Thyroid gland (tissue), 4 donors: ENCODE measurements around the gene NTF3. TPM values are rescaled to one million over a fixed set of nuclear protein-coding genes. Genes with fewer than 3 reads are reported as not detected.

Experiments
- DNase-seq, 2 donors: peaks; one replicate each; pipeline ENCODE4 v3.0.0-alpha.2; 2019
- H3K27ac ChIP-seq, 3 donors: fragments of 200-600 bp; sonication (generic); 1 replicate in 2 of 3; 2 replicates in 1 of 3; pipeline ENCODE4 v1.5.1; 2016 to 2019; ENCODE audit warnings: mild to moderate bottlenecking in 1 of 3, moderate library complexity in 1 of 3
- H3K27me3 ChIP-seq: fragments of 200-600 bp; sonication (generic); one replicate; pipeline ENCODE4 v1.5.1; 2019
- H3K36me3 ChIP-seq, 2 donors: fragments of 200-600 bp; sonication (generic); one replicate each; pipeline ENCODE4 v1.5.1; 2016 to 2019
- H3K4me1 ChIP-seq, 2 donors: fragments of 200-600 bp; sonication (generic); one replicate each; pipeline ENCODE4 v1.5.1; 2017 to 2019
- H3K4me3 ChIP-seq, 3 donors: fragments of 200-600 bp; sonication (generic); replicated peaks in 1 of 3; 1 replicate in 2 of 3; 2 replicates in 1 of 3; pipeline ENCODE4 v1.5.1; 2016; ENCODE audit warnings: mild to moderate bottlenecking in 1 of 3
- H3K9me3 ChIP-seq: fragments of 200-600 bp; sonication (generic); one replicate; pipeline ENCODE4 v1.5.1; 2017
- POLR2A ChIP-seq, 2 donors: fragments of 450-650 bp; IDR thresholded peaks; one replicate each; pipeline ENCODE4 v1.6.1; 2017; ENCODE audit warnings: antibody characterized with exemption in 2 of 2, mild to moderate bottlenecking in 2 of 2, moderate library complexity in 1 of 2
- WGBS, 2 donors: methylation state at CpG; one replicate each; pipeline ENCODE4 v1.1.5; 2017; 5-methylcytosine and 5-hydroxymethylcytosine counted together
- intact Hi-C: fragments of 100-400 bp; cut with DNase I; formaldehyde crosslinking; loops from one replicate; pipeline ENCODE4 v1.15.1; 2023
- total RNA-seq, 4 donors: library from RNA; depleted of rRNA; stranded (reverse); fragments of >200 nt; gene quantifications; one replicate each; pipeline ENCODE4 v1.2.3, GENCODE V29; 2016
- TF ChIP-seq, protein P1 (sequence below), 6 experiments: fragments of 200-600 bp in 3 of 6; fragments of 450-650 bp in 3 of 6; sonication (generic) in 3 of 6; IDR thresholded peaks; one replicate each; pipeline ENCODE4 v1.5.1; 2016 to 2019; ENCODE audit warnings: antibody characterized with exemption in 6 of 6, mild to moderate bottlenecking in 2 of 6, inconsistent platforms in 1 of 6, moderate library complexity in 1 of 6

NTF3 gene
- total RNA-seq, 4 donors from 2014 or later, result not detected

DNA sequence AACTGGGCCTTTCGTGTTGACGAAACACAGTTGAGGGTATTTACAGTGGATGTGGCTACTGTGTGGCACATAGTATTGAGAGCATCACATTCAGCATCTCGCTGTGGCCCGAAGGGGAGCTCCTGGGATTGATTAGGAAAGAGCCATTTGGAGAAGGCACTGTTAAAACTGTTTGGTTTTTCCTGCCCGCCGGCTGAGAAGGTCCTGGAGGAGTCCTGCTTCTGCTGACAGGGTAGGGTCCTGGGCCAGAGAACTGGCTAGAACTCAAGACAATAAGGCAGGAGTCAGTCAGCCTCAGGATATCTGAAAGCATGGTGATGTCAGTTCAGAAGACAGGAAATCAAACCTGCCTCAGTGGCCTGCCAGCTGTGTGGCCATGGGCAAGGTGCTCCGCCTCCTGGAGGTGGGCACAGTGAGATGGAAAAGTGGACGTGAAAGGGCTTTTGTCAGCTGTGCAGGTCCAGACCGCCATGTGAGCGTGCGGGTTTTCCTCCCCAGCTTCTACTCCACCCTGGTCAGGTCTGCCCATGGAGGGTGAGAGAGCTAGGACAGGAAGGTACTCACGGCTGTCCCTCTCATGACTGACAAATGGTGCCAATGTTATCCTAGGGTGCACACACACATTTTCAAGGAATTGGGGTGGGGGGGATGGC, 92.3 kb downstream of the NTF3 start:
- WGBS, 2 donors, result 90 to 94% methylated on average over 12 of the region's 12 CpGs
- H3K9me3 ChIP-seq, result no peaks in the 10 kb centered on the region
- no peak for DNase-seq
- no peak overlapping the region for H3K27ac ChIP-seq
- H3K27me3 ChIP-seq, result no peaks in the 10 kb centered on the region
- intact Hi-C loops, result no loop called here
- H3K4me1 ChIP-seq, result no peaks in the 10 kb centered on the region
- H3K36me3 ChIP-seq, result no peaks in the 10 kb centered on the region
- TF ChIP-seq, protein P1, sequence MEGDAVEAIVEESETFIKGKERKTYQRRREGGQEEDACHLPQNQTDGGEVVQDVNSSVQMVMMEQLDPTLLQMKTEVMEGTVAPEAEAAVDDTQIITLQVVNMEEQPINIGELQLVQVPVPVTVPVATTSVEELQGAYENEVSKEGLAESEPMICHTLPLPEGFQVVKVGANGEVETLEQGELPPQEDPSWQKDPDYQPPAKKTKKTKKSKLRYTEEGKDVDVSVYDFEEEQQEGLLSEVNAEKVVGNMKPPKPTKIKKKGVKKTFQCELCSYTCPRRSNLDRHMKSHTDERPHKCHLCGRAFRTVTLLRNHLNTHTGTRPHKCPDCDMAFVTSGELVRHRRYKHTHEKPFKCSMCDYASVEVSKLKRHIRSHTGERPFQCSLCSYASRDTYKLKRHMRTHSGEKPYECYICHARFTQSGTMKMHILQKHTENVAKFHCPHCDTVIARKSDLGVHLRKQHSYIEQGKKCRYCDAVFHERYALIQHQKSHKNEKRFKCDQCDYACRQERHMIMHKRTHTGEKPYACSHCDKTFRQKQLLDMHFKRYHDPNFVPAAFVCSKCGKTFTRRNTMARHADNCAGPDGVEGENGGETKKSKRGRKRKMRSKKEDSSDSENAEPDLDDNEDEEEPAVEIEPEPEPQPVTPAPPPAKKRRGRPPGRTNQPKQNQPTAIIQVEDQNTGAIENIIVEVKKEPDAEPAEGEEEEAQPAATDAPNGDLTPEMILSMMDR (IDR thresholded peaks at IDR 0.05), result no peak
- TF ChIP-seq POLR2A (IDR thresholded peaks at IDR 0.05), result no peak
- H3K4me3 ChIP-seq, result no peak overlapping the region

DNA sequence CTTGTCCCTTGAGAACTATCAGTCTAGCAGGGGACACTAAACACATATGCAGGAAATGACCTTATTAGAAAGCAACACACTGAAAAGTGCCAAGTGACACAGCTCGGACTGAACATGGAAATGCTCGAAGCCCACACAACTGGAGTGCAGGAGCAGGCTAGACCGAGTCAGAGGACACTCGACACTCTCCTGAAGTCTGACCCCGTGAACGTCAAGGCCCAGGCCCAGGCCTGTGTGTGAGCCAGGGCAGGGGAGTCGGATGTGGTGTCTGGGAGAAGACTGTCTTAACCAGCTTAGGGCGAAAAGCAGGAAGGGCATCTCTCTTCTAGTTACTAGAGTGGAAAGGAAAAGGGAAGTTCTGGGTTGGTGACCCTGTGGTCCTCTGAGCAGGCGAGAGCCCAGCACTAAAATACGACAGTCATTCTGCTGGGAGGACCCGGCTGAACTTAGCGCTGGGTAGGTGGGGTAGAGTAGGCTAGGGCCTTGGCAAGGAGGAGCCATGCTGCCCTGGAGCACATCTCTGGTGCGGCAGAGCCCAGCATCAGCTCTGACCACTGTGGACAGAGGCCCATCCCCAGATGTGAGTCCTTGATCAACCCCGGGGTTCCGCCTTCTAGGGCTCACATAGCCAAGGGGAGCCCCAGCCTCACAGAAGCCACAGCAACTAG, 93.0 kb downstream of the NTF3 start:
- no peaks in the 10 kb centered on the region for H3K36me3 ChIP-seq
- no peak overlapping the region for H3K27ac ChIP-seq
- H3K4me1 ChIP-seq, result no peaks in the 10 kb centered on the region
- H3K9me3 ChIP-seq, result no peaks in the 10 kb centered on the region
- WGBS, 2 donors, result 77 to 81% methylated on average over 15 of the region's 15 CpGs
- intact Hi-C loops, result no loop called here
- TF ChIP-seq, protein P1 (IDR thresholded peaks at IDR 0.05), result no peak
- TF ChIP-seq POLR2A (IDR thresholded peaks at IDR 0.05), result no peak
- no peaks in the 10 kb centered on the region for H3K27me3 ChIP-seq
- H3K4me3 ChIP-seq, result no peak overlapping the region
- DNase-seq, result no peak

DNA sequence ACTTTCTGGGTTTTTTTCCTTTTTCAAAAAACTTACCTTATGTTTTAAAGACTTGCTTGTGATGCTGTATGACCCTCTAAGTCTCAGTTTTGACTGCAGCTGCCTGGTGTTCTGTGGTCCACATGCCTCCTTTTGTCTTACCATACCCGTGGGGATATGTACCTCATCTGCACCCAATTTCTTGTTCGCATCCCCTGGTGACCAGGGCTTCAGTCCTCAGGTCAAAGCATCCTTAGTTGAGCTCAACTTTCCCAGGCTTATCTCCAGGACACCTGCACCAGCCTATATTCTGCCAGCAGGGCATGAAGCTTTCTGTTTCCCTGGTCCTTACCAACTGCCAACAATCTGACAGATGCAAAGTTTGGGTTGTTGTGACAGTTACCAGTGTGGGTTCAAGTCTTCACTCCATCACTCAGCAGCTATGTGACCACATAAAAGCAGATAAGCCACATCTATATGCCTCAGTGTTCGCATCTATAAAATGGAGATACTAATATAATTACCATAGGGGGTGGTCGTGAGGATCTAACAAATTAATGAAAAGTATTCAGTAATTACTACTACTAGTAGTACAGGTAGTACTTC, 94.0 kb downstream of the NTF3 start:
- intact Hi-C loops, result no loop called here

DNA sequence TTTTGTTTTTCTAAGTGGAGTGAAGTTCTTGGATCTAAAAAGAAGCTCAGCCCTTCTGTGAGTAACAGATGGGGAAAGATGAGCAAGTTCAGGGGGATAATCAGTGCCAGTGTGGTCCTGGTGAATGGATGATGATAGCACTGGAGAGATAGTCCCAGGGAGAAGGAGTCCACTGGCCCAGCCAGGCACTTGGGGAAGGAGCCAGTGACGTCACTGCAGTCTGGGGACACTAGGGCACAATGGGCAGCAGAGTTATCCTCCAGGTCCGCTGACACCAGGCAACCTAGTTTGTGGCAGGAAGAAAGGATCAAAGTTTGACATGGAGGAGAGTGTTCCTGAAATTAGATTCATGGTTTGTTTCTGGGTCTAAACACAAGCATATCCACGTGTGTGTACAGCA, 101.5 kb downstream of the NTF3 start:
- no peak overlapping the region for H3K27ac ChIP-seq
- H3K9me3 ChIP-seq, result no peaks in the 10 kb centered on the region
- H3K36me3 ChIP-seq, result no peaks in the 10 kb centered on the region
- TF ChIP-seq, protein P1 (IDR thresholded peaks at IDR 0.05), result no peak
- TF ChIP-seq POLR2A (IDR thresholded peaks at IDR 0.05), result no peak
- intact Hi-C loops, result no loop called here
- no peaks in the 10 kb centered on the region for H3K4me1 ChIP-seq
- DNase-seq, result no peak
- no peak overlapping the region for H3K4me3 ChIP-seq
- WGBS, 2 donors, result 66 to 79% methylated on average over 3 of the region's 3 CpGs
- no peaks in the 10 kb centered on the region for H3K27me3 ChIP-seq

More for the DNA sequence above, 94.0 kb downstream of the NTF3 start:
- Histone ChIP-seq H3K4me1 (no peaks in the 10 kb centered on the region), H3K27ac (no peak overlapping the region), H3K36me3 (no peaks in the 10 kb centered on the region), H3K4me3 (no peak overlapping the region), H3K9me3 (no peaks in the 10 kb centered on the region), H3K27me3 (no peaks in the 10 kb centered on the region)
- DNase-seq, result no peak
- no peak for TF ChIP-seq POLR2A (IDR thresholded peaks at IDR 0.05)
- TF ChIP-seq, protein P1 (IDR thresholded peaks at IDR 0.05), result no peak
- 90 to 95% methylated on average over 4 of the region's 4 CpGs for WGBS, 2 donors
